Measurements from ENCODE around the gene ABCA4.

GRCh38 chr1:94103608-94104007 is 17.3 kb downstream of the ABCA4 start:
- TF ChIP-seq EP300 (IDR thresholded peaks at IDR 0.05) (no peak), CTCF (IDR thresholded peaks at IDR 0.05) (no peak)

All from stomach (tissue), 4 donors.